B cell (primary cell): ENCODE data around the gene ITGA6. TPM values are rescaled to one million over a fixed set of nuclear protein-coding genes. Genes with fewer than 3 reads are reported as not detected.

Source experiments
- ATAC-seq: fragments of 200-7000 bp; cut with Tn5 transposase; one replicate; pipeline ENCODE4 v1.10.0; 2021; ENCODE audit warnings: low read depth, mild to moderate bottlenecking, moderate number of reproducible peaks, moderate library complexity
- CTCF ChIA-PET: fragments of 350-600 bp; sonication (Branson Sonifier 250); formaldehyde crosslinking; loops from one replicate; lab custom pipeline; 2021; ENCODE audit warnings: antibody characterized with exemption, inconsistent platforms; lab: Charles Lee
- POLR2A ChIA-PET: fragments of 350-600 bp; sonication (Branson Sonifier 250); formaldehyde crosslinking; loops from one replicate; lab custom pipeline; 2021; ENCODE audit warnings: antibody characterized with exemption; lab: Charles Lee
- DNase-seq: peaks from one replicate; pipeline ENCODE4 v3.0.0; 2013
- H2AFZ ChIP-seq: 2 replicates; pipeline ENCODE4 v1.6.1; 2012; ENCODE audit warnings: mild to moderate bottlenecking, low read depth, low read length; ENCODE audit not compliant: insufficient read depth, poor library complexity, severe bottlenecking
- H3K27ac ChIP-seq, 2 donors: 1 replicate in 1 of 2; 2 replicates in 1 of 2; pipeline ENCODE4 v1.5.1; 2012 to 2013; ENCODE audit warnings: low read length in 2 of 2, mild to moderate bottlenecking in 2 of 2, moderate library complexity in 1 of 2
- H3K27me3 ChIP-seq, 4 experiments: fragments of 200-600 bp in 1 of 4; sonication (generic) in 1 of 4; replicated peaks in 1 of 4; 1 replicate in 2 of 4; 2 replicates in 2 of 4; pipeline versions ENCODE4 v1.6.1 to v1.7.0; 2013 to 2016; ENCODE audit warnings: low read length in 3 of 4, mild to moderate bottlenecking in 2 of 4, mixed read lengths in 1 of 4, moderate library complexity in 1 of 4; ENCODE audit not compliant: insufficient read depth in 4 of 4, control insufficient read depth in 3 of 4; ENCODE audit errors: control extremely low read depth in 1 of 4
- H3K36me3 ChIP-seq, 2 experiments: replicated peaks in 1 of 2; 1 replicate in 1 of 2; 2 replicates in 1 of 2; pipeline versions ENCODE4 v1.6.1 to v1.7.1; 2013; ENCODE audit warnings: low read length in 1 of 2; ENCODE audit not compliant: insufficient read depth in 2 of 2, control insufficient read depth in 1 of 2; ENCODE audit errors: control extremely low read depth in 1 of 2, extremely low read depth in 1 of 2
- H3K4me1 ChIP-seq, 2 donors: fragments of 200-600 bp in 1 of 2; sonication (generic) in 1 of 2; 1 replicate in 1 of 2; 2 replicates in 1 of 2; pipeline versions ENCODE4 v1.5.1 to v1.6.1; 2013 to 2017; ENCODE audit warnings: low read length in 2 of 2; ENCODE audit not compliant: control insufficient read depth in 2 of 2, insufficient read depth in 2 of 2
- H3K4me2 ChIP-seq: replicated peaks from 2 replicates; pipeline ENCODE3; 2012; ENCODE audit warnings: mild to moderate bottlenecking, low read depth, low read length; ENCODE audit not compliant: poor library complexity, severe bottlenecking
- H3K4me3 ChIP-seq, 5 experiments: fragments of 200-600 bp in 1 of 5; sonication (generic) in 1 of 5; 1 replicate in 3 of 5; 2 replicates in 2 of 5; pipeline versions ENCODE4 v1.5.1 to v1.7.0; 2011 to 2016; ENCODE audit warnings: low read length in 4 of 5, mild to moderate bottlenecking in 4 of 5, low read depth in 2 of 5, control low read depth in 1 of 5, moderate library complexity in 1 of 5; ENCODE audit not compliant: insufficient read depth in 1 of 5; ENCODE audit errors: control extremely low read depth in 1 of 5, extremely low read depth in 1 of 5
- H3K79me2 ChIP-seq: fragments of 200-600 bp; sonication (generic); one replicate; pipeline ENCODE4 v1.6.0; 2016; ENCODE audit warnings: low read length; ENCODE audit not compliant: control insufficient read depth, insufficient read depth
- H3K9ac ChIP-seq: fragments of 200-600 bp; sonication (generic); 2 replicates; pipeline ENCODE4 v1.6.1; 2017; ENCODE audit warnings: mild to moderate bottlenecking, low read length, moderate library complexity
- H3K9me3 ChIP-seq, 3 donors: one replicate each; pipeline versions ENCODE4 v1.6.1 to v1.7.1; 2013; ENCODE audit warnings: low read length in 2 of 3; ENCODE audit not compliant: control insufficient read depth in 2 of 3, insufficient read depth in 1 of 3; ENCODE audit errors: control extremely low read depth in 1 of 3
- H4K20me1 ChIP-seq: 2 replicates; pipeline ENCODE4 v1.6.0; 2012; ENCODE audit warnings: mild to moderate bottlenecking, low read length; ENCODE audit not compliant: insufficient read depth, control insufficient read depth, poor library complexity, severe bottlenecking
- H3K27ac Mint-ChIP-seq: one replicate; pipeline ENCODE4 v1.8.0; 2021; ENCODE audit warnings: mixed read lengths
- H3K27me3 Mint-ChIP-seq: one replicate; pipeline ENCODE4 v1.8.0; 2021; ENCODE audit warnings: mixed read lengths
- H3K4me1 Mint-ChIP-seq: one replicate; pipeline ENCODE4 v1.8.0; 2021; ENCODE audit warnings: mixed read lengths
- H3K4me3 Mint-ChIP-seq: one replicate; pipeline ENCODE4 v1.8.0; 2021; ENCODE audit warnings: mixed read lengths
- H3K9me3 Mint-ChIP-seq: one replicate; pipeline ENCODE4 v1.8.0; 2022; ENCODE audit warnings: mixed read lengths; ENCODE audit not compliant: insufficient read depth
- CTCF ChIP-seq: fragments of 200-600 bp; IDR thresholded peaks from one replicate; pipeline ENCODE4 v1.8.0; 2022; ENCODE audit warnings: antibody characterized with exemption, mild to moderate bottlenecking
- EZH2 ChIP-seq: IDR thresholded peaks from 2 replicates; pipeline ENCODE4 v1.6.1; 2012; ENCODE audit warnings: borderline replicate concordance, low read depth, mild to moderate bottlenecking, moderate library complexity, low read length; ENCODE audit not compliant: insufficient read depth, poor library complexity, severe bottlenecking
- WGBS: methylation state at CpG from one replicate; pipeline ENCODE4 v1.1.5; 2013; ENCODE audit warnings: missing lambda C conversion rate; ENCODE audit not compliant: insufficient coverage; 5-methylcytosine and 5-hydroxymethylcytosine counted together
- intact Hi-C: fragments of 100-400 bp; cut with micrococcal nuclease; formaldehyde crosslinking; loops from one replicate; pipeline ENCODE4 v1.10.0; 2022
- polyA plus RNA-seq: library from polyadenylated mRNA; depleted of rRNA; stranded (reverse); fragments of >200 nt; gene quantifications from 2 replicates; pipeline ENCODE4 v1.2.3, GENCODE V29; 2012
- total RNA-seq, 2 donors: library from RNA; stranded (reverse); fragments of 120-200 nt in 1 of 2; gene quantifications; 1 replicate in 1 of 2; 2 replicates in 1 of 2; pipeline versions ENCODE4 v1.2.3 to v1.2.4, GENCODE V29; 2013 to 2022

The ITGA6 gene
- total and polyA plus RNA-seq, 2 donors (not counting 1 experiment from before 2014, with no cell fraction given) = 0.17 to 0.98 TPM

GRCh38 chr2:172397148-172397834, 30.1 kb upstream of the ITGA6 start:
- POLR2A ChIA-PET = no interaction called here
- H3K27me3 Mint-ChIP-seq = peaks cover 8% of the 10 kb centered on the region
- intact Hi-C loops = no loop called here

More at GRCh38 chr2:172397148-172397834, 30.1 kb upstream of the ITGA6 start:
- CTCF ChIA-PET = interaction anchor here (0.7 kb wide), 1 partner anchor 11 kb away, joined by 3 read pairs; no protein-coding TSS in a partner anchor
- DNase-seq (no peak), ATAC-seq (no peak)
- no peaks in the 10 kb centered on the region for H3K79me2 ChIP-seq
- H3K4me1 ChIP-seq = no peaks in the 10 kb centered on the region
- no peaks in the 10 kb centered on the region for H3K4me1 Mint-ChIP-seq
- no peak overlapping the region for H3K9ac ChIP-seq
- H3K27ac Mint-ChIP-seq = no peak overlapping the region
- H3K27ac ChIP-seq = no peak overlapping the region
- H3K4me3 ChIP-seq = no peak overlapping the region
- no peak overlapping the region for H2AFZ ChIP-seq
- H3K4me3 Mint-ChIP-seq = no peak overlapping the region
- no peaks in the 10 kb centered on the region for H3K9me3 ChIP-seq
- H3K9me3 Mint-ChIP-seq = no peaks in the 10 kb centered on the region
- H3K27me3 ChIP-seq = peaks cover 0 to 5% (median 0%) of the 10 kb centered on the region in 4 experiments
- no peak overlapping the region for H3K4me2 ChIP-seq
- no peaks in the 10 kb centered on the region for H3K36me3 ChIP-seq
- no peak for TF ChIP-seq EZH2
- TF ChIP-seq CTCF = no peak
- H4K20me1 ChIP-seq = no peaks in the 10 kb centered on the region
- WGBS = 57% methylated on average over 4 of the region's 6 CpGs
